ENCODE measurements around the gene STRIT1.

Gene STRIT1

DNA sequence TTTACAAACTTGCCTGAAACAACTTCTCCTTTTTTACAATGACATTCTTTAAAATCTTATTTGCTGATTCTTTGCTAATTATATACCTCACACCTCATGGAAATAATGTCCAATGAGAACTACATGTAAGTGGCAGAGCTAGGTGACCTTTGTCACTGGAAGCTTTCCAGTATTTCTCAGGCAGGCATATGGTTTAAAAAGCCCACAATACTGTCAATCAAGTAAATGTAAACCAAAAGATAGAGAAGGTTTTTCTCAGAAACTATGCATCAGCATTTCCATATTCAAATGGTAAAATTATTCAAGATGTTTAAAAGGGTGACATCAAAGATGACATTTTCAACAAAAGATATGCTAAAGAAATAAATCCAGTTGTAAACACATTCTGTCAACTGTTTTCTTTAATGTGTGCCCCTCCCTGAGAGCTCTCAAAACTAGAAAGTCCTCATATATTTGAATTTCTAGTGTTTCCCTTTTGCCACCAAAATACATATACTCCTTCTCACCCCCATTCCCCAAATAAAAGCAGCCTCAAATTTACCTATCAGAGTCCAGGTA, 10.1 kb upstream of the STRIT1 start:
- TF ChIP-seq, protein P1, sequence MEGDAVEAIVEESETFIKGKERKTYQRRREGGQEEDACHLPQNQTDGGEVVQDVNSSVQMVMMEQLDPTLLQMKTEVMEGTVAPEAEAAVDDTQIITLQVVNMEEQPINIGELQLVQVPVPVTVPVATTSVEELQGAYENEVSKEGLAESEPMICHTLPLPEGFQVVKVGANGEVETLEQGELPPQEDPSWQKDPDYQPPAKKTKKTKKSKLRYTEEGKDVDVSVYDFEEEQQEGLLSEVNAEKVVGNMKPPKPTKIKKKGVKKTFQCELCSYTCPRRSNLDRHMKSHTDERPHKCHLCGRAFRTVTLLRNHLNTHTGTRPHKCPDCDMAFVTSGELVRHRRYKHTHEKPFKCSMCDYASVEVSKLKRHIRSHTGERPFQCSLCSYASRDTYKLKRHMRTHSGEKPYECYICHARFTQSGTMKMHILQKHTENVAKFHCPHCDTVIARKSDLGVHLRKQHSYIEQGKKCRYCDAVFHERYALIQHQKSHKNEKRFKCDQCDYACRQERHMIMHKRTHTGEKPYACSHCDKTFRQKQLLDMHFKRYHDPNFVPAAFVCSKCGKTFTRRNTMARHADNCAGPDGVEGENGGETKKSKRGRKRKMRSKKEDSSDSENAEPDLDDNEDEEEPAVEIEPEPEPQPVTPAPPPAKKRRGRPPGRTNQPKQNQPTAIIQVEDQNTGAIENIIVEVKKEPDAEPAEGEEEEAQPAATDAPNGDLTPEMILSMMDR (IDR thresholded peaks at IDR 0.05; ENCODE audit: low read depth, low read length): no peak
- no peak for DNase-seq (ENCODE audit: extremely low read depth, low read depth)

DNA sequence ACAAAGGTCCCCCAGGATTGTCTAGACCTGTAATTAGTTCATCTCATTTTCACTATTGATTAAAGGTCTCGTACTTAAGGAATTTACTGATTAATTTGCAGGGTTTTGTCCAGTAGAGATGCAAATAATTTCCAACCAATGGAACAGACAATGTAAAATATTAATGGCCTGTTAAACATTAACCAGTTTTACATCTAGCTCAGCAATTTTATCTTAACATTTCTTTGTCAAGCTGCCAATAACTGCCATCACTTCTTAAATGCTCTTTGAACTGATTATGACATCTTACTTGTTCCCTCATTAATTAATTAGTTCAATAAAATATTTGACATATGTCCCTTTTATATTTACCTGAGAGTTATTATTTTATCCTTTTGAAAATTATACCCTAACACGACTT, 9.4 kb upstream of the STRIT1 start:
- TF ChIP-seq, protein P1 (IDR thresholded peaks at IDR 0.05; ENCODE audit: low read depth, low read length): no peak

DNA sequence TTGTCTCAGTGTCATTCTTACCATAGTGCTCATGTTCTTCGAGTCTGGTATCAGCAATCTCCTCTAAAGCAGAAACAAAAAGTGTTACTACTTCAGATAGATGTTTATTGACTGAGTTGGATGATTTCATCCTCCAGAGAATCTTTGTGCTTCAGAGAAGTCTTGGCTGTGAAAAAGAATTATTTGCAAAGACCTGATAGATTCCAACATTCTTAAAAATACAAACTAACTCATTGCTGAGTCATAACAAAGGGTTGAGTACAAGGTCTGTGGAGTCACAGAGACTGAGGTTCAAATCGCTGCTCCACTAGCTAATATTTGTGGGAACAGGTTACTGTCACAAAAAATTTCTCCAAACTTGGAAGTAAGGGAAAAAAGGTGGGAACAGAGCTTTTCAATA, 9.0 kb upstream of the STRIT1 start:
- TF ChIP-seq, protein P1 (IDR thresholded peaks at IDR 0.05; ENCODE audit: low read depth, low read length): no peak
- no peak for DNase-seq (ENCODE audit: extremely low read depth, low read depth)

More for the DNA sequence above, 9.4 kb upstream of the STRIT1 start:
- DNase-seq (ENCODE audit: extremely low read depth, low read depth): no peak

DNA sequence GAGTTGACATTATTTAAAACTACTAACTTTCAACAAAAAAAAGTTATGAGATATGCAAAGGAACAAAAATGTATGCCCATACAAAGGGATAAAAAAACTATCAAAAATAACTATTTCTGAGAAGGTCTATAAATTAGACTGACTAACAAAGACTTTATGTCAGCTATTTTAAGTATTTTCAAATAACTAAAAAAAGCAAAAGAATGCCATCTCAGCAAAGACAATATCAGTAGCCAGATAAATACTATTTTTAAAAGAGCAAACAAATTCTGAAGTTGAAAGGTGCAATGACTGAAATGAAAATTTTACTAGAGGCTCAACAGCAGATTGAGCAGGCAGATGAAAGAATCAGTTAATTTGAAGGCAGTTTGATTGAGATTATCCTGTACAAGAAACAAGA, 3.6 kb upstream of the STRIT1 start:
- TF ChIP-seq, protein P1 (IDR thresholded peaks at IDR 0.05; ENCODE audit: low read depth, low read length): no peak
- no peak for DNase-seq (ENCODE audit: extremely low read depth, low read depth)

DNA sequence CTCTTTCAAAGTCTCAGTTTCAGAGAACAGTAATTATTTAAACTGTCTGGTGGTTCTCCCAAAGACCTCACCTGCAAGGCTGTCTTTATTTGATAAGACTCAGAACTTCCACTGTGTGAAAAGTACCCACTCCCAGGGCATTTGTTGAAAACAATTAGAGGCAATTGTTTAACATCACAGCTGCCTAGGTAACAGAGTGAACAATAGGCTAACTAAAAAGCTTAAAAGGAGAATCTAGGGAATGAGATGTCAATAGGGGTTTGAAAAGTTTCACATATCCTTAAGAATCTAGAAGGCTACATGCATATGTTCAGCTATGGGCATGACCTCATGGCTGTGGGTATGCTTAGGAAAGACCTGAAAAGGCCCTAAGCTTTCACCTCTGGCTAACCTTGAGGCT, 2.9 kb upstream of the STRIT1 start:
- no peak for DNase-seq (ENCODE audit: extremely low read depth, low read depth)
- TF ChIP-seq, protein P1 (IDR thresholded peaks at IDR 0.05; ENCODE audit: low read depth, low read length): no peak

DNA sequence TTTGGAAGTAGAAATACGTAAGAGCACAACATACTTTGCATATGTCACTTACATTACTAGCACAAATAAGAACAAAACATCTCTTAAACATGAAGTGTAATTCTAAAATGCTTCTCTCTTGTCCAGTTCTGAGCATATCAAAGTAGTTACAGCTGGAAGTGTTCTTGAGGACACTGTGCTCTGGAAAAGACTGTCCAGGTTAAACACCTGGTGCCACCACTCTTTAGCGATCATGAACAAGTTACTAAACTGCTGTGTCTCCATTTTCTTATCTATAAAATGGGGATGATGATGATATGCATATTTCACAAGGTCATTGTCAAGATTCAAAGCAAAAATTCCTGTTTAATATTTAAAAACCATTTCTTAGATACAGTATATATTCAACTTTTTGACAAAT, 790 bp downstream of the STRIT1 start:
- DNase-seq (ENCODE audit: extremely low read depth, low read depth): no peak
- TF ChIP-seq, protein P1 (IDR thresholded peaks at IDR 0.05; ENCODE audit: low read depth, low read length): no peak

DNA sequence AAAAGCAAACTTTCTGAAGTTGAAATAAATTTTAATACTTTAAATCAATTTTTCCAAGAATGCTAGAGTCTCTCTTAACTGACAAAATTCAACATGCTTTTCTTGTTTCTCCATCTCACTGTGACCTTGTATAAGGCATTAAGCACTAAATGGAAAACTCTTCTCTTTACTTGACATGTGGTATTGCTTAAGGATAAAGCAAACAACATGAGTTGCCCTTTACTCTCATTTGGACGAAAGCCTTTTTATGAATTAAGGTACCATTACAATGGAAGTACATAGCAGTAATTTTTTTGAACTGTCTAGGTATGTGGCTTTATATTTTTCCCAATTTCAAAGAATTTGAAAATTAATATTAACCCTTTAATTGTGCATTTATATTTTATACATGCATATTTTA, 1.4 kb downstream of the STRIT1 start:
- TF ChIP-seq, protein P1 (IDR thresholded peaks at IDR 0.05; ENCODE audit: low read depth, low read length): no peak

More for the DNA sequence above, 1.4 kb downstream of the STRIT1 start:
- DNase-seq (ENCODE audit: extremely low read depth, low read depth): no peak

Data from AG09319 (cell line).